Breast epithelium (tissue), 4 donors: ENCODE measurements around the gene TRERF1. TPM values are rescaled to one million over a fixed set of nuclear protein-coding genes. Genes with fewer than 3 reads are reported as not detected.

Experiments used
- DNase-seq, 2 donors: peaks; one replicate each; pipeline ENCODE4 v3.0.0-alpha.2; 2019; ENCODE audit warnings: low spot score in 2 of 2
- H3K27ac ChIP-seq, 2 donors: fragments of 200-600 bp; sonication (generic) in 1 of 2; one replicate each; pipeline ENCODE4 v1.5.1; 2016 to 2019; ENCODE audit warnings: mild to moderate bottlenecking in 1 of 2
- H3K27me3 ChIP-seq, 2 donors: fragments of 200-600 bp; sonication (generic) in 1 of 2; one replicate each; pipeline versions ENCODE4 v1.5.1 to v1.6.0; 2017 to 2019; ENCODE audit warnings: control low read depth in 1 of 2, mild to moderate bottlenecking in 1 of 2
- H3K36me3 ChIP-seq: fragments of 200-600 bp; one replicate; pipeline ENCODE4 v1.5.1; 2019
- H3K4me1 ChIP-seq, 2 donors: fragments of 200-600 bp; sonication (generic); one replicate each; pipeline ENCODE4 v1.5.1; 2016 to 2019; ENCODE audit warnings: control low read depth in 1 of 2
- H3K4me3 ChIP-seq, 3 donors: fragments of 200-600 bp; sonication (generic); 1 replicate in 2 of 3; 2 replicates in 1 of 3; pipeline ENCODE4 v1.5.1; 2016 to 2019; ENCODE audit warnings: mild to moderate bottlenecking in 3 of 3, moderate library complexity in 2 of 3
- H3K9me3 ChIP-seq, 2 donors: fragments of 200-600 bp; sonication (generic) in 1 of 2; one replicate each; pipeline ENCODE4 v1.5.1; 2016 to 2019; ENCODE audit warnings: control low read depth in 1 of 2
- CTCF ChIP-seq, 3 donors: fragments of 450-650 bp; IDR thresholded peaks; one replicate each; pipeline ENCODE4 v1.5.1; 2016 to 2017; ENCODE audit warnings: antibody characterized with exemption in 3 of 3, mild to moderate bottlenecking in 3 of 3, moderate library complexity in 3 of 3
- POLR2A ChIP-seq: fragments of 450-650 bp; IDR thresholded peaks from one replicate; pipeline ENCODE4 v1.6.1; 2016; ENCODE audit warnings: antibody characterized with exemption, mild to moderate bottlenecking, moderate library complexity
- POLR2AphosphoS5 ChIP-seq, 3 donors: sonication (generic); formaldehyde crosslinking; IDR thresholded peaks; one replicate each; pipeline ENCODE4 v1.6.1; 2017; ENCODE audit warnings: antibody characterized with exemption in 3 of 3
- intact Hi-C: fragments of 100-400 bp; cut with DNase I; formaldehyde crosslinking; loops from one replicate; pipeline ENCODE4 v1.15.1; 2023; ENCODE audit warnings: low total_unique reads
- total RNA-seq, 3 donors: library from RNA; depleted of rRNA; stranded (reverse); fragments of >200 nt; gene quantifications; one replicate each; pipeline ENCODE4 v1.1.0, GENCODE V29; 2016

TRERF1 gene
- total RNA-seq, 3 donors from 2014 or later, result 3.9 to 5.4 (median 4.1) TPM

- Histone ChIP-seq H3K36me3 (no peaks in the 10 kb centered on the region), H3K4me1 (peaks cover 0 to 5% of the 10 kb centered on the region in 2 donors), H3K4me3 (no peak overlapping the region), H3K27me3 (no peaks in the 10 kb centered on the region), H3K27ac (no peak overlapping the region), H3K9me3 (no peaks in the 10 kb centered on the region)
- intact Hi-C loops, result no loop called here
- no peak for TF ChIP-seq CTCF (IDR thresholded peaks at IDR 0.05)
- no peak for DNase-seq
These were observed 156.0 kb downstream of the TRERF1 start for GRCh38 chr6:42295677-42296076.

- H3K36me3 ChIP-seq, result no peaks in the 10 kb centered on the region
- intact Hi-C loops, result no loop called here
- no peak for TF ChIP-seq POLR2A
- no peak overlapping the region for H3K27ac ChIP-seq
- no peak overlapping the region for H3K4me3 ChIP-seq
- H3K4me1 ChIP-seq, result peaks cover 0 to 5% of the 10 kb centered on the region in 2 donors
- no peaks in the 10 kb centered on the region for H3K9me3 ChIP-seq
- DNase-seq, result no peak
- no peaks in the 10 kb centered on the region for H3K27me3 ChIP-seq
These were observed 156.5 kb downstream of the TRERF1 start for GRCh38 chr6:42295181-42295580.

GRCh38 chr6:42294759-42295158 is 157.0 kb downstream of the TRERF1 start:
- no peak for DNase-seq
- intact Hi-C loops, result no loop called here
- Histone ChIP-seq H3K9me3 (no peaks in the 10 kb centered on the region), H3K27ac (no peak overlapping the region), H3K36me3 (no peaks in the 10 kb centered on the region), H3K4me3 (no peak overlapping the region), H3K4me1 (peaks cover 0 to 5% of the 10 kb centered on the region in 2 donors), H3K27me3 (no peaks in the 10 kb centered on the region)
- TF ChIP-seq POLR2A (no peak), POLR2AphosphoS5 (IDR thresholded peaks at IDR 0.05) (no peak), CTCF (IDR thresholded peaks at IDR 0.05) (no peak)

DNA sequence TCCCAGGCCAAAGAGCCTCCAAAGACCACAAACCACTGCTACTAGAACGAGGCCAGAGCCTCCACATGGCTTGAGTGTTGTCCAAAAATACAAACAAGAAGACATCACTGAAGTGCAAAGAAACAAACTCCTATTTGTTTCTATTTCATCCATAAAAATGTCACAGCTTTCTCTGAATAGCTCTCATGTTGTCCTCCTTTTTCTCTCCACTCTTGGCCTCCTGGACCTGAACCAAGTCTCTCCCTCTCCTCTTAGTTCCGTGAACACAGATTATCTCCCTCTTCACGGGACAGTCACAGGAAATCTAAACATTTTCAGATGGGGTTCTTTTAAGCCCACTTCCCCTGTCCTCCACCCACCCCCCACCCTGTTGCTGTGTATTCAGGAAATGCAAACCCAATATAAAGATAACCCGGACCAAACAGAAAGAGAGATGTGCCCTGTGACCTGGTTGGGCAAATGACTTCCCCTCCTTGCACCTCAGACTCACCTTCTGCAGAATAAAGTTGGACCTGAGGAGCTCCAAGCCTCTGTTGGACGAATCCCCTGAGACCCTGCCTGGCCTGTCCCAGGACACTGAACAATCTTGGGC is 158.2 kb downstream of the TRERF1 start:
- Histone ChIP-seq H3K4me3 (no peak overlapping the region), H3K36me3 (no peaks in the 10 kb centered on the region), H3K27ac (no peak overlapping the region), H3K4me1 (peaks cover 0 to 5% of the 10 kb centered on the region in 2 donors), H3K27me3 (no peaks in the 10 kb centered on the region), H3K9me3 (no peaks in the 10 kb centered on the region)
- TF ChIP-seq POLR2A (no peak), POLR2AphosphoS5 (IDR thresholded peaks at IDR 0.05) (no peak), CTCF (IDR thresholded peaks at IDR 0.05) (no peak)
- DNase-seq, result no peak
- intact Hi-C loops, result no loop called here

- H3K4me1 ChIP-seq, result peaks cover 0 to 5% of the 10 kb centered on the region in 2 donors
- H3K27me3 ChIP-seq, result no peaks in the 10 kb centered on the region
- TF ChIP-seq CTCF (IDR thresholded peaks at IDR 0.05), result no peak
- no peak for TF ChIP-seq POLR2A
- no peak for TF ChIP-seq POLR2AphosphoS5 (IDR thresholded peaks at IDR 0.05)
- intact Hi-C loops, result no loop called here
- no peaks in the 10 kb centered on the region for H3K36me3 ChIP-seq
- H3K4me3 ChIP-seq, result no peak overlapping the region
- DNase-seq, result no peak
- H3K9me3 ChIP-seq, result no peaks in the 10 kb centered on the region
- H3K27ac ChIP-seq, result no peak overlapping the region
These were observed 159.6 kb downstream of the TRERF1 start for GRCh38 chr6:42292004-42292740.
